Neural progenitor cell (in vitro differentiated cells): ENCODE data around the gene CEND1.

Source experiments
- CTCF ChIP-seq: fragments of 200-600 bp; sonication (generic); IDR thresholded peaks from 2 replicates; pipeline ENCODE4 v1.5.1; 2017; ENCODE audit warnings: antibody characterized with exemption, mild to moderate bottlenecking
- EZH2 ChIP-seq: fragments of 200-600 bp; sonication (generic); IDR thresholded peaks from 2 replicates; pipeline ENCODE4 v1.6.1; 2017; ENCODE audit warnings: antibody characterized with exemption, mild to moderate bottlenecking, moderate library complexity

GRCh38 chr11:803467-803742 lies 13.5 kb upstream of the CEND1 start:
- TF ChIP-seq CTCF, result no peak
- TF ChIP-seq EZH2, result no peak
